Head of caudate nucleus (tissue), 42 donors: Measurements from ENCODE around the gene FN1.

Source experiments
- DNase-seq, 42 donors: peaks; one replicate each; pipeline versions ENCODE4 v3.0.0 to v3.0.0-alpha.2; 2020 to 2021; ENCODE audit warnings: mixed read lengths in 7 of 42
- intact Hi-C: fragments of 100-400 bp; cut with DNase I; formaldehyde crosslinking; loops from one replicate; pipeline ENCODE4 v1.15.0; 2022

Gene FN1

GRCh38 chr2:215374642-215375466 lies 61.0 kb downstream of the FN1 start:
- intact Hi-C loops = no loop called here
- DNase-seq = no peak

- intact Hi-C loops = no loop called here
Measured at GRCh38 chr2:215374002-215374401, 61.9 kb downstream of the FN1 start.

GRCh38 chr2:215372968-215373649 lies 62.8 kb downstream of the FN1 start:
- intact Hi-C loops = no loop called here
- no peak for DNase-seq

More at GRCh38 chr2:215374002-215374401, 61.9 kb downstream of the FN1 start:
- DNase-seq = no peak

- intact Hi-C loops = no loop called here
- no peak for DNase-seq
Measured at GRCh38 chr2:215371915-215372897, 63.7 kb downstream of the FN1 start.

GRCh38 chr2:215370112-215370965 lies 65.5 kb downstream of the FN1 start:
- DNase-seq = no peak
- intact Hi-C loops = no loop called here

- DNase-seq = no peak
- intact Hi-C loops = no loop called here
Measured at GRCh38 chr2:215369181-215369760, 66.6 kb downstream of the FN1 start.

- intact Hi-C loops = no loop called here
- no peak for DNase-seq
Measured at GRCh38 chr2:215368493-215368809, 67.4 kb downstream of the FN1 start.

- intact Hi-C loops = no loop called here
- no peak for DNase-seq
Measured at GRCh38 chr2:215367662-215368492, 68.0 kb downstream of the FN1 start.

GRCh38 chr2:215366440-215367032 lies 69.3 kb downstream of the FN1 start:
- intact Hi-C loops = no loop called here

GRCh38 chr2:215365184-215365658 lies 70.6 kb downstream of the FN1 start:
- no peak for DNase-seq
- intact Hi-C loops = no loop called here

More at GRCh38 chr2:215366440-215367032, 69.3 kb downstream of the FN1 start:
- DNase-seq = no peak

GRCh38 chr2:215364157-215365155 lies 71.4 kb downstream of the FN1 start:
- DNase-seq = no peak
- intact Hi-C loops = no loop called here

- DNase-seq = no peak
- intact Hi-C loops = no loop called here
Measured at GRCh38 chr2:215363461-215364156, 72.3 kb downstream of the FN1 start.

GRCh38 chr2:215363039-215363438 lies 72.8 kb downstream of the FN1 start:
- intact Hi-C loops = no loop called here
- DNase-seq = no peak

GRCh38 chr2:215362562-215362904 lies 73.3 kb downstream of the FN1 start:
- intact Hi-C loops = no loop called here
- no peak for DNase-seq

- DNase-seq = no peak
- intact Hi-C loops = no loop called here
Measured at GRCh38 chr2:215361876-215362561, 73.8 kb downstream of the FN1 start.
